Smooth muscle cell (in vitro differentiated cells): ENCODE measurements around the gene ULBP1. TPM values are rescaled to one million over a fixed set of nuclear protein-coding genes. Genes with fewer than 3 reads are reported as not detected.

Experiments
- DNase-seq: peaks from one replicate; lab custom pipeline; 2025; ENCODE audit not compliant: unreplicated experiment; lab: John Stamatoyannopoulos, UW
- H2AFZ ChIP-seq: fragments of 200-600 bp; sonication (generic); 2 replicates; pipeline ENCODE4 v1.6.0; 2016; ENCODE audit warnings: antibody characterized with exemption, low read depth, mild to moderate bottlenecking
- H3F3A ChIP-seq: fragments of 200-600 bp; sonication (generic); 2 replicates; pipeline ENCODE4 v1.6.0; 2017; ENCODE audit warnings: antibody characterized with exemption, low read depth
- H3K27ac ChIP-seq: fragments of 200-600 bp; sonication (generic); 2 replicates; pipeline ENCODE4 v1.5.1; 2016; ENCODE audit warnings: low read depth, mild to moderate bottlenecking
- H3K27me3 ChIP-seq: fragments of 200-600 bp; sonication (generic); 2 replicates; pipeline ENCODE4 v1.6.1; 2016; ENCODE audit warnings: low read depth, mild to moderate bottlenecking
- H3K36me3 ChIP-seq: fragments of 200-600 bp; sonication (generic); 2 replicates; pipeline ENCODE4 v1.5.1; 2016; ENCODE audit warnings: low read depth
- H3K4me1 ChIP-seq: fragments of 200-600 bp; sonication (generic); 2 replicates; pipeline ENCODE4 v1.5.1; 2016; ENCODE audit warnings: low read depth
- H3K4me2 ChIP-seq: fragments of 200-600 bp; sonication (generic); 2 replicates; pipeline ENCODE4 v1.6.0; 2016; ENCODE audit warnings: mild to moderate bottlenecking
- H3K4me3 ChIP-seq: fragments of 200-600 bp; sonication (generic); 2 replicates; pipeline ENCODE4 v1.5.1; 2016; ENCODE audit warnings: mild to moderate bottlenecking
- H3K79me2 ChIP-seq: fragments of 200-600 bp; sonication (generic); 2 replicates; pipeline ENCODE4 v1.6.0; 2016; ENCODE audit warnings: low read depth, mild to moderate bottlenecking
- H3K9ac ChIP-seq: fragments of 200-600 bp; sonication (generic); 2 replicates; pipeline ENCODE4 v1.6.0; 2016; ENCODE audit warnings: low read depth
- H3K9me3 ChIP-seq: fragments of 200-600 bp; sonication (generic); replicated peaks from 2 replicates; pipeline ENCODE4 v1.5.1; 2016; ENCODE audit warnings: low read depth
- H4K20me1 ChIP-seq: fragments of 200-600 bp; sonication (generic); 2 replicates; pipeline ENCODE4 v1.6.0; 2016; ENCODE audit warnings: low read depth
- WGBS: methylation state at CpG from one replicate; pipeline ENCODE4 v1.1.7; 2016; ENCODE audit warnings: low lambda C conversion rate; 5-methylcytosine and 5-hydroxymethylcytosine counted together
- polyA plus RNA-seq: library from polyadenylated mRNA; unstranded; fragments of >200 nt; fragmentation: Nextera tagmentation; extraction: Ambion mirVana; gene quantifications from 2 replicates; pipeline ENCODE4 v1.2.1, GENCODE V29; 2016
- total RNA-seq: library from RNA; depleted of rRNA; stranded (reverse); fragments of >200 nt; gene quantifications from 2 replicates; pipeline ENCODE4 v1.2.3, GENCODE V29; 2014
- TF ChIP-seq, protein P1 (sequence below): fragments of 200-600 bp; sonication (generic); IDR thresholded peaks from 2 replicates; pipeline ENCODE4 v1.5.1; 2017; ENCODE audit warnings: borderline replicate concordance, mild to moderate bottlenecking, antibody characterized with exemption; ENCODE audit not compliant: insufficient read depth, poor library complexity, severe bottlenecking

ULBP1 gene
- total and polyA plus RNA-seq, 2 experiments from 2014 or later: 0.72 to 1.7 TPM

DNA sequence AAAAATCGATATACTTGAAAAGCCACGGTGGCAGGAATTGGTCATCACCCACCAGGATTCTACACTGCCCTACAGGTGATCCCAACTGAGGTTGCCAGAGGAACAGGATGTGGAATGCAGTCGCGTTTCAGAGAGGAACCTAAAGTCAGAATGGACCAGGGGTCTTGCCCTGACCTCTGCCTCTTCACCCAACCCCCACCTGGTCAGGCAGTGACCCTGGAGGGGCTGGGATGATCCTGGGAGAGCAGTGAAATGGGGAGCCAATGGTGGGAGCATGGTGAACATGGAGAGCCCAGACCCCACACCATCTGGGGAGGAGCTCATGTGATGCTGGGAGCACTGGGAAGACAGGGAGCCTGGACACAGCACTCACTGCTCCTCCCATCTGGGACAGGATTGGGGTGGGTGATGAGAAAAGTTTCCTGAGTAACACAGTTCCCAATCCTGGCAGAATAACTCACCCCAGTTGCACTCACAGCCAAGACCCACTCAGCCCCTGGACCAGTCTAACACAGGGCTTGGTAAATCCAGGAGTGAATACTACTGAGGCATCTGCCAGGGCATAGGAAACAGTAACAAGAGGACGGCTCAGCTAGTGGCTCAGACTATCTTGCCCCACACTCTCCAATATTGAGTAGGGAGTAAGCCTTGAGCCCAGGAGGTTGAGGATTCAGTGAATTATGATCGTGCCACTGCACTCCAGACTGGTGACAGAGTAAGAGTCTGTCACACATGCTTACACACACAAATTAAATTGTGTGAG, 23.7 kb upstream of the ULBP1 start:
- no peaks in the 10 kb centered on the region for H3K9me3 ChIP-seq
- no peak overlapping the region for H3K27ac ChIP-seq
- no peak overlapping the region for H3K4me3 ChIP-seq
- no peak overlapping the region for H3K4me2 ChIP-seq
- no peaks in the 10 kb centered on the region for H3F3A ChIP-seq
- WGBS: 31% methylated on average over 6 of the region's 6 CpGs
- H3K4me1 ChIP-seq: no peaks in the 10 kb centered on the region
- no peak overlapping the region for H3K9ac ChIP-seq
- DNase-seq: no peak
- H2AFZ ChIP-seq: no peak overlapping the region
- TF ChIP-seq, protein P1, sequence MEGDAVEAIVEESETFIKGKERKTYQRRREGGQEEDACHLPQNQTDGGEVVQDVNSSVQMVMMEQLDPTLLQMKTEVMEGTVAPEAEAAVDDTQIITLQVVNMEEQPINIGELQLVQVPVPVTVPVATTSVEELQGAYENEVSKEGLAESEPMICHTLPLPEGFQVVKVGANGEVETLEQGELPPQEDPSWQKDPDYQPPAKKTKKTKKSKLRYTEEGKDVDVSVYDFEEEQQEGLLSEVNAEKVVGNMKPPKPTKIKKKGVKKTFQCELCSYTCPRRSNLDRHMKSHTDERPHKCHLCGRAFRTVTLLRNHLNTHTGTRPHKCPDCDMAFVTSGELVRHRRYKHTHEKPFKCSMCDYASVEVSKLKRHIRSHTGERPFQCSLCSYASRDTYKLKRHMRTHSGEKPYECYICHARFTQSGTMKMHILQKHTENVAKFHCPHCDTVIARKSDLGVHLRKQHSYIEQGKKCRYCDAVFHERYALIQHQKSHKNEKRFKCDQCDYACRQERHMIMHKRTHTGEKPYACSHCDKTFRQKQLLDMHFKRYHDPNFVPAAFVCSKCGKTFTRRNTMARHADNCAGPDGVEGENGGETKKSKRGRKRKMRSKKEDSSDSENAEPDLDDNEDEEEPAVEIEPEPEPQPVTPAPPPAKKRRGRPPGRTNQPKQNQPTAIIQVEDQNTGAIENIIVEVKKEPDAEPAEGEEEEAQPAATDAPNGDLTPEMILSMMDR: no peak
- H3K36me3 ChIP-seq: no peaks in the 10 kb centered on the region
- H3K79me2 ChIP-seq: no peaks in the 10 kb centered on the region
- H4K20me1 ChIP-seq: no peaks in the 10 kb centered on the region
- peaks cover 79% of the 10 kb centered on the region for H3K27me3 ChIP-seq

GRCh38 chr6:149940672-149940982, 23.1 kb upstream of the ULBP1 start:
- Histone ChIP-seq H3K27me3 (peaks cover 74% of the 10 kb centered on the region), H3K4me1 (no peaks in the 10 kb centered on the region), H3K4me3 (no peak overlapping the region), H3K9ac (no peak overlapping the region), H2AFZ (no peak overlapping the region), H3K4me2 (no peak overlapping the region), H3K27ac (no peak overlapping the region), H3F3A (no peaks in the 10 kb centered on the region), H4K20me1 (no peaks in the 10 kb centered on the region), H3K9me3 (no peaks in the 10 kb centered on the region), H3K79me2 (no peaks in the 10 kb centered on the region), H3K36me3 (no peaks in the 10 kb centered on the region)
- TF ChIP-seq, protein P1: no peak
- DNase-seq: no peak
- 42% methylated on average over 6 of the region's 6 CpGs for WGBS

- TF ChIP-seq, protein P1: no peak
- Histone ChIP-seq H3F3A (no peaks in the 10 kb centered on the region), H3K4me1 (no peaks in the 10 kb centered on the region), H3K27me3 (peaks cover 67% of the 10 kb centered on the region), H3K9ac (peak within 1 kb of the TSS; percentile 49), H3K4me3 (peak within 1 kb of the TSS; percentile 76), H3K4me2 (peak within 1 kb of the TSS; percentile 99), H2AFZ (peak within 1 kb of the TSS; percentile 98), H3K79me2 (no peaks in the 10 kb centered on the region), H3K36me3 (no peaks in the 10 kb centered on the region), H3K9me3 (no peaks in the 10 kb centered on the region), H3K27ac (peak within 1 kb of the TSS; percentile 62), H4K20me1 (no peaks in the 10 kb centered on the region)
- DNase-seq: peak; percentile 61
- WGBS: 2% methylated on average over 58 of the region's 62 CpGs
These were observed 21.9 kb upstream of the ULBP1 start, which contains the start of gene ULBP2 for GRCh38 chr6:149941583-149942460. Gene ULBP2 (plus strand): TSS chr6:149942014. CDS start chr6:149942073, 59 bp downstream.
